K562 (cell line): ENCODE data around the gene SLC39A9. TPM values are rescaled to one million over a fixed set of nuclear protein-coding genes. Genes with fewer than 3 reads are reported as not detected.

Experiments
- ATAC-seq: fragments of 200-7000 bp; cut with Tn5 transposase; 3 replicates; pipeline ENCODE4 v1.9.1; 2020; ENCODE audit warnings: moderate library complexity
- BruUV-seq: library from RNA; stranded (reverse); fragments of 400-500 nt; replicated peaks from 2 replicates; lab custom pipeline; 2021; lab: Mats Ljungman, UMichigan
- CTCF ChIA-PET: fragments of 300-600 bp; formaldehyde crosslinking; extraction: SDS; loops from one replicate; lab custom pipeline; 2021; ENCODE audit warnings: low intra/inter-chr PET ratio; lab: Yijun Ruan, JAX
- POLR2A ChIA-PET: fragments of 300-600, 350-650 bp; sonication (Branson Sonifier 250); formaldehyde crosslinking; extraction: SDS; loops from one replicate; lab custom pipeline; 2021; ENCODE audit warnings: antibody characterized with exemption, inconsistent platforms; lab: Yijun Ruan, JAX
- DNase-seq, 4 experiments: peaks; one replicate each; pipeline versions ENCODE4 v3.0.0 to v3.0.0-alpha.2; 2011 to 2018; ENCODE audit warnings: low spot score in 3 of 4, mixed read lengths in 3 of 4; ENCODE audit errors: extremely low read depth in 1 of 4
- FAIRE-seq: peaks from 2 replicates; lab custom pipeline; 2011; peaks lifted over from hg19 to GRCh38; lab: Jason Lieb, UNC
- H2AFZ ChIP-seq: 2 replicates; pipeline ENCODE4 v1.6.0; 2011; ENCODE audit warnings: low read depth, low read length, control low read depth, inconsistent platforms
- H3K27ac ChIP-seq: fragments of 200-600 bp; 3 replicates; pipeline ENCODE4 v1.8.0; 2011; ENCODE audit warnings: low read depth, mild to moderate bottlenecking, control low read depth, inconsistent platforms, low read length, moderate library complexity, mixed read lengths; ENCODE audit errors: extremely low read depth
- H3K27me3 ChIP-seq, 2 experiments: fragments of 300-600 bp in 1 of 2; 2 replicates in 1 of 2; 3 replicates in 1 of 2; pipeline versions ENCODE4 v1.6.0 to v1.8.0; 2011; ENCODE audit warnings: inconsistent platforms in 2 of 2, low read length in 2 of 2, mild to moderate bottlenecking in 1 of 2, mixed read lengths in 1 of 2, moderate library complexity in 1 of 2; ENCODE audit not compliant: control insufficient read depth in 2 of 2, insufficient read depth in 2 of 2
- H3K36me3 ChIP-seq: fragments of 300-600 bp; 3 replicates; pipeline ENCODE4 v1.8.0; 2011; ENCODE audit warnings: mild to moderate bottlenecking, low read length, inconsistent platforms; ENCODE audit not compliant: control insufficient read depth, insufficient read depth
- H3K4me1 ChIP-seq, 2 experiments: fragments of 200-600 bp in 1 of 2; replicated peaks in 1 of 2; 2 replicates in 1 of 2; 3 replicates in 1 of 2; pipeline versions ENCODE4 v1.5.1 to v1.8.0; 2011; ENCODE audit warnings: inconsistent platforms in 2 of 2, low read length in 2 of 2, mild to moderate bottlenecking in 1 of 2, mixed read lengths in 1 of 2, moderate library complexity in 1 of 2; ENCODE audit not compliant: control insufficient read depth in 2 of 2, insufficient read depth in 2 of 2
- H3K4me2 ChIP-seq: 2 replicates; pipeline ENCODE4 v1.6.1; 2011; ENCODE audit warnings: low read length, control low read depth, inconsistent platforms, mixed read lengths; ENCODE audit not compliant: insufficient read depth
- H3K4me3 ChIP-seq: fragments of 200-600 bp; sonication (generic), shearing (Covaris generic); 2 replicates; pipeline ENCODE4 v1.5.1; 2016; ENCODE audit warnings: control low read depth, inconsistent platforms
- H3K79me2 ChIP-seq: fragments of 200-600 bp; 3 replicates; pipeline ENCODE4 v1.8.0; 2011; ENCODE audit warnings: low read length, inconsistent platforms; ENCODE audit not compliant: control insufficient read depth, insufficient read depth
- H3K9ac ChIP-seq, 2 experiments: 2 replicates each; pipeline versions ENCODE4 v1.6.0 to v1.6.1; 2011; ENCODE audit warnings: low read depth in 2 of 2, low read length in 2 of 2, control low read depth in 1 of 2, inconsistent platforms in 1 of 2, mild to moderate bottlenecking in 1 of 2, mixed read lengths in 1 of 2; ENCODE audit not compliant: insufficient read depth in 1 of 2
- H3K9me1 ChIP-seq: one replicate; pipeline ENCODE4 v1.6.0; 2011; ENCODE audit warnings: inconsistent platforms, mild to moderate bottlenecking, low read length, moderate library complexity; ENCODE audit not compliant: control insufficient read depth, insufficient read depth
- H3K9me3 ChIP-seq: replicated peaks from 2 replicates; pipeline ENCODE4 v1.5.1; 2011; ENCODE audit warnings: low read depth, low read length, inconsistent platforms; ENCODE audit not compliant: control insufficient read depth, insufficient read depth
- H4K20me1 ChIP-seq: replicated peaks from 2 replicates; pipeline ENCODE4 v1.6.1; 2011; ENCODE audit warnings: low read length, inconsistent platforms, mixed read lengths; ENCODE audit not compliant: control insufficient read depth, insufficient read depth
- ELF1 ChIP-seq: fragments of 200-800 bp; sonication (Bioruptor generic); IDR thresholded peaks from 2 replicates; pipeline ENCODE4 v1.6.1; 2016; ENCODE audit warnings: missing genetic modification characterization, missing compliant biosample characterization
- MCM5 ChIP-seq: fragments of 450-650 bp; IDR thresholded peaks from 2 replicates; pipeline ENCODE4 v1.6.1; 2016; ENCODE audit warnings: low read depth
- SETDB1 ChIP-seq: IDR thresholded peaks from one replicate; pipeline ENCODE4 v1.6.1; 2012; ENCODE audit warnings: low read length, control low read depth, inconsistent platforms
- SNAPC5 ChIP-seq: fragments of 250-450 bp; sonication (Bioruptor Pico); IDR thresholded peaks from 2 replicates; pipeline ENCODE4 v1.8.0; 2021; ENCODE audit warnings: moderate library complexity, mild to moderate bottlenecking, inconsistent platforms
- TEAD4 ChIP-seq, 2 experiments: sonication (generic) in 1 of 2; formaldehyde crosslinking in 1 of 2; IDR thresholded peaks; 2 replicates each; pipeline versions ENCODE4 v1.6.1 to v1.8.0; 2012 to 2022; ENCODE audit warnings: borderline replicate concordance in 1 of 2, inconsistent platforms in 1 of 2, low read length in 1 of 2, mild to moderate bottlenecking in 1 of 2, missing genetic modification reagents in 1 of 2
- TRIM25 ChIP-seq: fragments of 450-650 bp; IDR thresholded peaks from 2 replicates; pipeline ENCODE4 v1.7.0; 2016; ENCODE audit warnings: borderline replicate concordance
- ZNF174 ChIP-seq: fragments of 250-450 bp; sonication (Bioruptor Pico); IDR thresholded peaks from 2 replicates; pipeline ENCODE4 v1.4.0; 2020; ENCODE audit warnings: mild to moderate bottlenecking
- ZNF445 ChIP-seq: fragments of 250-450 bp; sonication (Bioruptor Pico); IDR thresholded peaks from 2 replicates; pipeline ENCODE4 v1.4.0; 2020; ENCODE audit warnings: low read depth, mild to moderate bottlenecking, moderate library complexity
- ZNF76 ChIP-seq: fragments of 250-450 bp; sonication (Bioruptor Pico); IDR thresholded peaks from 2 replicates; pipeline ENCODE4 v1.4.0; 2020; ENCODE audit warnings: mild to moderate bottlenecking, moderate library complexity, borderline replicate concordance
- in situ Hi-C: fragments of 300-500 bp; cut with MboI; formaldehyde crosslinking; loops from 4 replicates; pipeline ENCODE4 v1.15.0; 2018; ENCODE audit warnings: inconsistent platforms, mixed read lengths
- intact Hi-C: fragments of 100-400 bp; cut with micrococcal nuclease; formaldehyde crosslinking; loops from 2 replicates; pipeline ENCODE4 v1.14.2; 2022
- polyA plus RNA-seq, 8 experiments: library from polyadenylated mRNA; depleted of rRNA in 4 of 8; stranded (reverse) in 5 of 8; unstranded in 3 of 8; fragments of >200 nt; fragmentation: Nextera tagmentation in 2 of 8; fragmentation: Illumina TruSeq in 1 of 8; extraction: Ambion mirVana in 2 of 8; extraction: Trizol in 1 of 8; gene quantifications; 2 replicates each; pipeline versions ENCODE4 v1.2.1 to v1.2.3, GENCODE V29; 2011 to 2014; ENCODE audit warnings: inconsistent platforms in 1 of 8, missing spikeins in 1 of 8
- total RNA-seq, 7 experiments: library from RNA; depleted of rRNA in 6 of 7; stranded (reverse); fragments of >200 nt in 6 of 7; fragmentation: Illumina TruSeq in 2 of 7; extraction: Trizol in 2 of 7; gene quantifications; 2 replicates each; pipeline versions ENCODE4 v1.2.1 to v1.2.3, GENCODE V29; 2011 to 2021; ENCODE audit warnings: low replicate concordance in 1 of 7
- TF ChIP-seq, protein P1 (sequence below): fragments of 450-650 bp; IDR thresholded peaks from 2 replicates; pipeline ENCODE4 v1.6.1; 2016; ENCODE audit warnings: missing biosample characterization, missing genetic modification characterization
- TF ChIP-seq, protein P2 (sequence below): IDR thresholded peaks from 2 replicates; pipeline ENCODE4 v1.6.1; 2011; ENCODE audit warnings: borderline replicate concordance, low read depth, mild to moderate bottlenecking, moderate library complexity, low read length; ENCODE audit not compliant: insufficient read depth, poor library complexity, severe bottlenecking
- TF ChIP-seq, protein P3 (sequence below): sonication (generic); formaldehyde crosslinking; IDR thresholded peaks from 2 replicates; pipeline ENCODE4 v1.8.1; 2022; ENCODE audit warnings: missing genetic modification reagents

Gene SLC39A9
- total and polyA plus RNA-seq, 9 of the 15 experiments (the other 6 are each of a cell fraction or from before 2014, with no cell fraction given), result 18.4 to 66.0 (median 32.5) TPM

GRCh38 chr14:69404883-69405282, 6.4 kb downstream of the SLC39A9 start (continued):
- TF ChIP-seq SETDB1 (no peak), SNAPC5 (CRISPR knock-in tag) (no peak)
- TF ChIP-seq, protein P1, sequence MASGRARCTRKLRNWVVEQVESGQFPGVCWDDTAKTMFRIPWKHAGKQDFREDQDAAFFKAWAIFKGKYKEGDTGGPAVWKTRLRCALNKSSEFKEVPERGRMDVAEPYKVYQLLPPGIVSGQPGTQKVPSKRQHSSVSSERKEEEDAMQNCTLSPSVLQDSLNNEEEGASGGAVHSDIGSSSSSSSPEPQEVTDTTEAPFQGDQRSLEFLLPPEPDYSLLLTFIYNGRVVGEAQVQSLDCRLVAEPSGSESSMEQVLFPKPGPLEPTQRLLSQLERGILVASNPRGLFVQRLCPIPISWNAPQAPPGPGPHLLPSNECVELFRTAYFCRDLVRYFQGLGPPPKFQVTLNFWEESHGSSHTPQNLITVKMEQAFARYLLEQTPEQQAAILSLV (tag), result no peak

DNA sequence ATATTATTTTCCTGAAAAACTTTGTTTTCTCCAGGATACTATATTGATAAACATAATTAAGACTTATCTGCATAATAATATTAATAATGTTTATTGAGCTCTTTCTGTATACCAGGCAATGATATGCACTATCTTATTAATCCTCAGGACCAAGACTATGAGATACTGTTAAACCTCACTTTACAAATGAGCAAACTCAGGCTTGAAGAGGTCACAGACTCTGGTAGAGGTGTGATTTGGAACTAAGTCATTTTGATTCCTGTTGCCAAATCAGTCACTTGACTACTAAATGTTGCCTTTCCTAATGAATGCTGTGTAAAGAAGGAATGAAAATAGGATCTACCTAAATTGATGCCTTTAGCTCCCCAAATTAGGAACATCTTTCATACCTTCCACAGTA, 7.3 kb downstream of the SLC39A9 start:
- CTCF ChIA-PET, result no interaction called here
- no TSS peak for BruUV-seq
- Histone ChIP-seq H4K20me1 (no peaks in the 10 kb centered on the region; the same call in 1 of the 2 replicates), H3K27me3 (no peaks in the 10 kb centered on the region), H3K9me3 (no peaks in the 10 kb centered on the region), H3K27ac (no peak overlapping the region), H3K9me1 (no peaks in the 10 kb centered on the region), H3K4me1 (peaks cover 0 to 2% of the 10 kb centered on the region in 2 experiments; a peak in 1 of 5 replicates)
- no peak for FAIRE-seq
- no peak for TF ChIP-seq ZNF174
- TF ChIP-seq, protein P2, sequence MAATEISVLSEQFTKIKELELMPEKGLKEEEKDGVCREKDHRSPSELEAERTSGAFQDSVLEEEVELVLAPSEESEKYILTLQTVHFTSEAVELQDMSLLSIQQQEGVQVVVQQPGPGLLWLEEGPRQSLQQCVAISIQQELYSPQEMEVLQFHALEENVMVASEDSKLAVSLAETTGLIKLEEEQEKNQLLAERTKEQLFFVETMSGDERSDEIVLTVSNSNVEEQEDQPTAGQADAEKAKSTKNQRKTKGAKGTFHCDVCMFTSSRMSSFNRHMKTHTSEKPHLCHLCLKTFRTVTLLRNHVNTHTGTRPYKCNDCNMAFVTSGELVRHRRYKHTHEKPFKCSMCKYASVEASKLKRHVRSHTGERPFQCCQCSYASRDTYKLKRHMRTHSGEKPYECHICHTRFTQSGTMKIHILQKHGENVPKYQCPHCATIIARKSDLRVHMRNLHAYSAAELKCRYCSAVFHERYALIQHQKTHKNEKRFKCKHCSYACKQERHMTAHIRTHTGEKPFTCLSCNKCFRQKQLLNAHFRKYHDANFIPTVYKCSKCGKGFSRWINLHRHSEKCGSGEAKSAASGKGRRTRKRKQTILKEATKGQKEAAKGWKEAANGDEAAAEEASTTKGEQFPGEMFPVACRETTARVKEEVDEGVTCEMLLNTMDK, result no peak
- no peak for TF ChIP-seq ELF1
- TF ChIP-seq TEAD4 (IDR thresholded peaks at IDR 0.05; ENCODE audit: low read length), result no peak
- no peak for TF ChIP-seq TEAD4 (CRISPR knock-in tag; IDR thresholded peaks at IDR 0.05; ENCODE audit: borderline replicate concordance)
- TF ChIP-seq, protein P3, sequence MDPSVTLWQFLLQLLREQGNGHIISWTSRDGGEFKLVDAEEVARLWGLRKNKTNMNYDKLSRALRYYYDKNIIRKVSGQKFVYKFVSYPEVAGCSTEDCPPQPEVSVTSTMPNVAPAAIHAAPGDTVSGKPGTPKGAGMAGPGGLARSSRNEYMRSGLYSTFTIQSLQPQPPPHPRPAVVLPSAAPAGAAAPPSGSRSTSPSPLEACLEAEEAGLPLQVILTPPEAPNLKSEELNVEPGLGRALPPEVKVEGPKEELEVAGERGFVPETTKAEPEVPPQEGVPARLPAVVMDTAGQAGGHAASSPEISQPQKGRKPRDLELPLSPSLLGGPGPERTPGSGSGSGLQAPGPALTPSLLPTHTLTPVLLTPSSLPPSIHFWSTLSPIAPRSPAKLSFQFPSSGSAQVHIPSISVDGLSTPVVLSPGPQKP (CRISPR knock-in tag), result no peak
- no peak for TF ChIP-seq MCM5
- TF ChIP-seq ZNF76 (CRISPR knock-in tag), result no peak
- no peak for TF ChIP-seq TRIM25
- no peak for TF ChIP-seq ZNF445 (CRISPR knock-in tag)
- TF ChIP-seq, all 486 proteins: peak for 0
- POLR2A ChIA-PET, result no interaction called here
- no peak overlapping the region for H2AFZ ChIP-seq
- ATAC-seq (no peak), DNase-seq (no peak)
- no peak overlapping the region for H3K4me2 ChIP-seq
- peaks cover 8% of the 10 kb centered on the region; the same call in 1 of the 3 replicates for H3K36me3 ChIP-seq
- H3K9ac ChIP-seq, result no peak overlapping the region
- intact Hi-C loops (no loop called here), in situ Hi-C loops (no loop called here)
- peaks cover 76% of the 10 kb centered on the region for H3K79me2 ChIP-seq
- H3K4me3 ChIP-seq, result no peak overlapping the region
